PC-3 (cell line): Measurements from ENCODE around the gene HAND2. TPM values are rescaled to one million over a fixed set of nuclear protein-coding genes. Genes with fewer than 3 reads are reported as not detected.

Experiments
- ATAC-seq: fragments of 200-7000 bp; cut with Tn5 transposase; 2 replicates; pipeline ENCODE4 v1.9.1; 2020; ENCODE audit warnings: mild to moderate bottlenecking, moderate library complexity
- BruUV-seq: library from RNA; stranded (reverse); fragments of 400-500 nt; replicated peaks from 2 replicates; lab custom pipeline; 2021; lab: Mats Ljungman, UMichigan
- CTCF ChIA-PET: fragments of 300-600 bp; sonication (Branson Sonifier 250); formaldehyde crosslinking; loops from one replicate; lab custom pipeline; 2022; ENCODE audit warnings: antibody characterized with exemption; lab: Charles Lee
- POLR2A ChIA-PET: fragments of 300-600 bp; sonication (Branson Sonifier 250); formaldehyde crosslinking; loops from one replicate; lab custom pipeline; 2022; ENCODE audit warnings: antibody characterized with exemption; ENCODE audit not compliant: unreplicated experiment; lab: Charles Lee
- DNase-seq: peaks from one replicate; pipeline ENCODE4 v3.0.0-alpha.2; 2015
- H2AFZ ChIP-seq: fragments of 300-600 bp; sonication (generic); 2 replicates; pipeline ENCODE4 v1.6.0; 2016; ENCODE audit warnings: antibody characterized with exemption, low read length
- H3F3A ChIP-seq: fragments of 300-600 bp; sonication (generic); one replicate; pipeline ENCODE4 v1.6.0; 2017; ENCODE audit warnings: antibody characterized with exemption, low read length, control low read depth, mild to moderate bottlenecking; ENCODE audit not compliant: unreplicated experiment
- H3K27ac ChIP-seq: fragments of 300-600 bp; sonication (generic); 2 replicates; pipeline ENCODE4 v1.5.1; 2016; ENCODE audit warnings: mild to moderate bottlenecking, low read length
- H3K27me3 ChIP-seq: fragments of 300-600 bp; sonication (generic); 2 replicates; pipeline ENCODE4 v1.6.1; 2016; ENCODE audit warnings: low read length, mixed read lengths
- H3K36me3 ChIP-seq: fragments of 300-600 bp; sonication (generic); 2 replicates; pipeline ENCODE4 v1.6.1; 2016; ENCODE audit warnings: low read depth, mixed run types, low read length, mixed read lengths
- H3K4me1 ChIP-seq: fragments of 300-600 bp; sonication (generic); 2 replicates; pipeline ENCODE4 v1.5.1; 2016; ENCODE audit warnings: low read length; ENCODE audit not compliant: insufficient read depth
- H3K4me2 ChIP-seq: fragments of 300-600 bp; sonication (generic); 2 replicates; pipeline ENCODE4 v1.6.0; 2016; ENCODE audit warnings: low read length
- H3K4me3 ChIP-seq: fragments of 300-600 bp; sonication (generic); 2 replicates; pipeline ENCODE4 v1.5.1; 2016; ENCODE audit warnings: mild to moderate bottlenecking, low read length, mixed read lengths
- H3K79me2 ChIP-seq: fragments of 300-600 bp; sonication (generic); 2 replicates; pipeline ENCODE4 v1.6.1; 2017; ENCODE audit warnings: low read length, mixed read lengths
- H3K9ac ChIP-seq: fragments of 300-600 bp; sonication (generic); 2 replicates; pipeline ENCODE4 v1.6.0; 2016; ENCODE audit warnings: mild to moderate bottlenecking, low read length
- H3K9me2 ChIP-seq: fragments of 300-600 bp; sonication (generic); replicated peaks from 2 replicates; pipeline ENCODE4 v1.6.1; 2016; ENCODE audit warnings: mixed run types, low read length, mixed read lengths
- H3K9me3 ChIP-seq: fragments of 300-600 bp; sonication (generic); 2 replicates; pipeline ENCODE4 v1.6.1; 2016; ENCODE audit warnings: low read length, mixed read lengths
- H4K20me1 ChIP-seq: fragments of 300-600 bp; sonication (generic); 2 replicates; pipeline ENCODE4 v1.6.1; 2016; ENCODE audit warnings: low read length, mixed read lengths
- CTCF ChIP-seq: fragments of 300-600 bp; sonication (generic); conservative IDR thresholded peaks from 2 replicates; pipeline ENCODE4 v1.5.1; 2017; ENCODE audit warnings: antibody characterized with exemption, low read depth, mild to moderate bottlenecking, low read length
- EZH2 ChIP-seq: fragments of 300-600 bp; sonication (generic); IDR thresholded peaks from one replicate; pipeline ENCODE4 v1.6.1; 2017; ENCODE audit warnings: antibody characterized with exemption, mild to moderate bottlenecking, low read length; ENCODE audit not compliant: unreplicated experiment
- EZH2phosphoT487 ChIP-seq: fragments of 300-600 bp; sonication (generic); IDR thresholded peaks from 2 replicates; pipeline ENCODE4 v1.6.1; 2018; ENCODE audit warnings: mild to moderate bottlenecking, antibody characterized with exemption, low read length, borderline replicate concordance
- intact Hi-C: fragments of 100-400 bp; cut with micrococcal nuclease; formaldehyde crosslinking; loops from 2 replicates; pipeline ENCODE4 v1.9.0; 2023
- total RNA-seq: library from RNA; depleted of rRNA; stranded (reverse); fragments of >200 nt; gene quantifications from 2 replicates; pipeline ENCODE4 v1.2.3, GENCODE V29; 2014

HAND2 gene
- total RNA-seq, 1 experiment from 2014 or later: not detected

DNA sequence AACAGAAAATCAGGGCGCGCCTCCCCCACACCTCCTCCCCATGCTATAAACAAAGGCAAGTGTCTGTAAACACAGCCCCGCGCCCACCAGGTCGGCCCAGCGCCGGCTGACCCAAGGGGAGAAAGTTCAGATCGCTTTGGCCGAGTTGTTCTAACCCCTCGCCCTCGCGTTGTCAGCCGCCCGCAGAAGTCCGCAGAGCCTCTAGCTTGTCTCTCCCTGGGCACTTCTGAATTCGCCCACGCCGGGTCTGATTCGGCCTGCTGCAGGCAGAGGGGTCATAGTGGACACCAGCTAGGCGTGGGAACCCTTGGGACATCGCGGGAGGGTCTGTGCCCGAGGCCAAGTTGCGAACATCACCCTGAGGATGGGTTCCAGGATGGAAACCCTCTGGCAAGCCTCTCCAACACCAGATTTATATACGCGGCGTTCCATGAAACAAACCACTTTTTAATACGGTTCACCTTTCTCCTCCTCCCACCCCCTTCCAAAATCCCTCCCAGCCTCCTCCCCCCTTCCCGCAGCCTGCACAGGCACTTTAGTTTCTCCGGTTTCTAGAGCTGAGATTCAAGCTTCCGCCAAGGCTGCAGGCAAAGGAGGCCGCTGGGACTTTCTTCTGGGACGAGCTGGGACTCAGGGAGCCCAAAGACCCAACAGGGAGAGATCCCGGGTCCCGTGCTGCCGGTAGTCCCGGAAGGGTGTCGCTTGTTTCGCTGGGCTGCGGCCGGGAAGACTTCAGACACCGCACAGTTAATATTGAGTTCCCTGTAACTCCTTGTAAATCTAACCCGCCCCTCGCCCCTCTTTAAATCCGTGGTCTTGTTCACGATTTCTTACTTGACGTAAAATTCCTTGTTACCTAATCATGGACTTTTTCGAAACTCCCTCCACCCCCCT lies 4.7 kb downstream of the HAND2 start:
- Histone ChIP-seq H3K27ac (no peak overlapping the region), H3K4me2 (no peak overlapping the region), H3K79me2 (no peaks in the 10 kb centered on the region), H3K9ac (no peak overlapping the region), H2AFZ (no peak overlapping the region), H3F3A (no peaks in the 10 kb centered on the region), H3K36me3 (no peaks in the 10 kb centered on the region), H4K20me1 (no peaks in the 10 kb centered on the region), H3K4me3 (no peak overlapping the region), H3K27me3 (peaks cover 52% of the 10 kb centered on the region), H3K4me1 (no peaks in the 10 kb centered on the region), H3K9me2 (no peaks in the 10 kb centered on the region), H3K9me3 (no peaks in the 10 kb centered on the region)
- no TSS peak for BruUV-seq
- intact Hi-C loops: no loop called here
- no peak for ATAC-seq
- DNase-seq: no peak
- no peak for TF ChIP-seq EZH2phosphoT487
- TF ChIP-seq EZH2: no peak
- TF ChIP-seq CTCF: no peak
- POLR2A ChIA-PET: no interaction called here
- CTCF ChIA-PET: no interaction called here

DNA sequence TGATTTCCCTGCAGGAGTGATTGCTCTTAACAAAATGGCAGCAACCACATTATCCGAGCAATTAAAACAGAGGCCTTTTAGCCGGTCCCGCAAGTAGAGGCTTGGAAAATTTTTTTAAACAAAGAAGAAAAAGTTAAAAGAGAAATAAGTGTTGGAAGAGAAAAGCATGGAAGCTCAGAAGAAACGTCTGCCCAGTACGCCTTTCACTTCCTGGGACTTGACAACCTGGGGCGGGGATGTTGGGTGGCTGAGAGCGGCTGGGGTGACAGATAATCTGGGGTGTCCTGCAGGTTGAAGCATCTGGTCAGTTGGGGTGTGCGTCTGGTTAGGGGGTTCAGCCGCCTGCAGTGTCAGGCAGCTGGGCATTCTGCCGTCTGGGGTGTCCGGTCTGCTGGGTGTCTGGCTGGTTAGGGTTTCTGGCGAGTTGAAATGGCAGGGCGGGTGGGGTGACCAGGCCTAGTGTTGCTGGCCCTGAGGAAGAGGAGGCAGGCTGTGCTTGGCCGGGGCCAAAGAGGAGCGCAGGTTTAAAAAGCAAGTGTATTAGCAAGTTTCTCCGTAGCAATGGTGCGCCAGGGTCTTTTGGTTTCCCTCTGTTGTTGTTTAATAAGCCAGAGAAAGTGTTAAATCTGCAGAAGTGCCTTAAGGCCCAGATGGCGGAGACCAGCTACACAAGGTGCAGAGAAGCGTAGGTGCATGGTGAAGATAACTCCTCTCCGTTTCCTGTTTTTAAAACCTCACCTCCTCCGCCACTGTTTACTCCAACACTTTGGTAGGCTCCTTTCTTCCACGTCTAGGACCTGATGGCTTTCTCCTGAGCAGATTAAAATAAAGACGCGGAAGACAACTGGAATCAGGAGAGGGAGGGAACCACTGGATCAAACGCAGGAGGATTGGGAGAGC lies 5.6 kb downstream of the HAND2 start:
- ChIA-PET CTCF (no interaction called here), POLR2A (no interaction called here)
- H3K79me2 ChIP-seq: no peaks in the 10 kb centered on the region
- no peaks in the 10 kb centered on the region for H3K36me3 ChIP-seq
- no peaks in the 10 kb centered on the region for H4K20me1 ChIP-seq
- ATAC-seq (no peak), DNase-seq (no peak)
- intact Hi-C loops: no loop called here
- H3K9ac ChIP-seq: no peak overlapping the region
- H3F3A ChIP-seq: no peaks in the 10 kb centered on the region
- no peaks in the 10 kb centered on the region for H3K9me2 ChIP-seq
- no TSS peak for BruUV-seq
- no peak overlapping the region for H2AFZ ChIP-seq
- H3K4me3 ChIP-seq: no peak overlapping the region
- peaks cover 44% of the 10 kb centered on the region for H3K27me3 ChIP-seq
- TF ChIP-seq EZH2phosphoT487 (no peak), CTCF (no peak), EZH2 (no peak)
- no peak overlapping the region for H3K4me2 ChIP-seq
- H3K4me1 ChIP-seq: no peaks in the 10 kb centered on the region
- no peak overlapping the region for H3K27ac ChIP-seq
- no peaks in the 10 kb centered on the region for H3K9me3 ChIP-seq
